Panc1 (cell line): Measurements from ENCODE around the gene DNMT3A.

Experiments used
- POLR2AphosphoS5 ChIP-seq: IDR thresholded peaks from 2 replicates; pipeline ENCODE4 v1.6.1; 2012; ENCODE audit warnings: mild to moderate bottlenecking, low read depth, low read length, moderate library complexity
- TF ChIP-seq, protein P1 (sequence below): fragments of 450-650 bp; IDR thresholded peaks from 2 replicates; pipeline ENCODE4 v1.5.1; 2017; ENCODE audit warnings: mild to moderate bottlenecking

DNA sequence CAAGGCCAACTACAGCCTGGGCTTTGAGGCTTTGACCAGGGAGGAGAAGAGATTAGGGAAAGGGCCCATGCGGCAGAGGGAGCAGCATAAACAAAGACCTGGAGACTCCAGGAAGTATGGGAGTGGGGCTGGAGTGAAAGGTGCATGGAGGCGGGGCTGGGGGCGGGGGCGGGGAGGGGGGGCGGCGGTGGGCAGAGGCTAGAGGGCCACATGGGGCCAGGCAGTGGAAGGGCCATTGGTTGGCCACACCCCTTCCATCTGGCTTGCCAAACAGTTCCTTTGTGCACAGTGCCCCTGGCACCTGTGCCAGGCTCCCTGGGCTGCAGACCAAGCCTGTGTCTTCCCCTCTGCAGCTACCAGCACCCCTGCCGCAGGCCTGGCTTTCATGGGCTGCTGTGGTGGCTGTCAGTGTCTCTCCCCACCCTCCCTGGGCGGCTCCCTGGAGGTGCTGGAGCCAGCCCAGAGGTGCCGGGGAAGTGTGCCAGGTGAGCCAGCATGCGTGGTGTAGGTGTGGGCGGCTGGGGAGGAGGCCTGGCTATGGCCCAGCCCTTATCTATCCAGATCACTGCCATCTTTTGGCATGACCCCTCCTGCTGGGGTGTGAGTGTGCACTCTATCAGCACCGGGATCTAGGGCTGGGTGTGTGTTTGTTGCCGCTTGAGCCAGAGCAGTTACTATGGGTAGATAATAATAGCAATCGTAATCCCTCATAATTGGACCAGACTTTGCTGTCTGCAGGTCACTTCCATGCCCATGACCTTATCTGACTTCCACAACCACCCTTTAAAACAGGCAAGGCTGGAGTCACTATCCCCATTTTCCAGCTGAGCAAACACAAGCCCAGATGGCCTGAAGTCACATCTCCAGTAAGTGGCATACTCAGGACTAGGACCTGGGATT, 30.5 kb downstream of the DNMT3A start:
- TF ChIP-seq, protein P1, sequence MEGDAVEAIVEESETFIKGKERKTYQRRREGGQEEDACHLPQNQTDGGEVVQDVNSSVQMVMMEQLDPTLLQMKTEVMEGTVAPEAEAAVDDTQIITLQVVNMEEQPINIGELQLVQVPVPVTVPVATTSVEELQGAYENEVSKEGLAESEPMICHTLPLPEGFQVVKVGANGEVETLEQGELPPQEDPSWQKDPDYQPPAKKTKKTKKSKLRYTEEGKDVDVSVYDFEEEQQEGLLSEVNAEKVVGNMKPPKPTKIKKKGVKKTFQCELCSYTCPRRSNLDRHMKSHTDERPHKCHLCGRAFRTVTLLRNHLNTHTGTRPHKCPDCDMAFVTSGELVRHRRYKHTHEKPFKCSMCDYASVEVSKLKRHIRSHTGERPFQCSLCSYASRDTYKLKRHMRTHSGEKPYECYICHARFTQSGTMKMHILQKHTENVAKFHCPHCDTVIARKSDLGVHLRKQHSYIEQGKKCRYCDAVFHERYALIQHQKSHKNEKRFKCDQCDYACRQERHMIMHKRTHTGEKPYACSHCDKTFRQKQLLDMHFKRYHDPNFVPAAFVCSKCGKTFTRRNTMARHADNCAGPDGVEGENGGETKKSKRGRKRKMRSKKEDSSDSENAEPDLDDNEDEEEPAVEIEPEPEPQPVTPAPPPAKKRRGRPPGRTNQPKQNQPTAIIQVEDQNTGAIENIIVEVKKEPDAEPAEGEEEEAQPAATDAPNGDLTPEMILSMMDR, result no peak
- no peak for TF ChIP-seq POLR2AphosphoS5
